Measurements from ENCODE around the gene RBM10. TPM values are rescaled to one million over a fixed set of nuclear protein-coding genes. Genes with fewer than 3 reads are reported as not detected.
A peak's percentile ranks its signal among the peaks of the same experiment; 100 is the strongest.

Gene RBM10
- total and polyA plus RNA-seq, 7 experiments from 2014 or later, result 24.6 to 55.6 (median 37.0) TPM

DNA sequence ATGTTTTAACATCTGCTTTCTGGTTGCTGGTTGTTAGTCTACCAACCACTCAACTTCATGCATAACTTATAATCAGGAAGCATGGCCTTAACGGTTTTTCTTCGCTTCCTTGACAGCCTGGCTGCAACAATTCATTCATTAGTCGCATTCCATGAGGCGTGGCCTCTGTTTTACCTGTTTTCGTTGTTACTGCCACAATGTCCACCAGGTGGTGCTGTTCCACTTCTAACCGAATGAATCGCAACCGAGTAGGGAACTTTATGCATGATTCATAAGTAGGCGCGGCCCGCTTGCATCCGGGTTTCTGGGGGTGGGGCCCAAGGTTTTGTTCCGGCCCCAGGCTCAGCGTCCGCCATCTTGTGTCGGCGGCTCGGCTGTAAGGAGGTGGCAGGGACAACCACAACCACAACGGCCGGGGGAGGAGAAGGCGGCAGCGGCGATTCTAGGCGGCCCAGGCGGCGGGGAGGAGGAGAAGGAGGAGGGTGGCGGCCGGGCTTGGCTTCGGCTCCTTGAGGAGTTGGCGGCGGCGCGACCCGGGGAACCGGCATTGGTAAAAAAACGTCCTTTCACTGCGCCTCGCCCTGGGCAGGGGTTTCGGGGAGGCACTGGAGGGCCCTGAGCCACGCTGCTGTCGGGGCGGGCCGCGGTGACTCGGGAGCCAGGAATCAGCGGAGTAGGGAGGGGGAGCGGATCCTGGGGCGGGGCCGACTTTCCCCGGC is 48.6 kb downstream of the RBM10 start, which contains the start of gene UBA1:
Gene UBA1, plus strand, starts transcription at position 355 of the 719 bp plus-strand sequence. CDS start 4,974 bp downstream, outside the sequence.
- Mint-ChIP-seq H3K27ac (peak within 1 kb of the TSS; percentile 95 to 100 (median 98)), H3K9me3 (peaks cover 0 to 2% (median 0%) of the 10 kb centered on the region in 11 donors), H3K4me1 (peaks cover 19 to 77% (median 53%) of the 10 kb centered on the region in 7 donors), H3K36me3 (peaks cover 0 to 26% (median 0%) of the 10 kb centered on the region in 5 donors), H3K27me3 (no peaks in the 10 kb centered on the region), H3K4me3 (peak within 1 kb of the TSS; percentile 94 to 100 (median 98))
- H3K36me3 ChIP-seq (ENCODE audit: control insufficient read depth in 2 of 3, insufficient read depth in 3 of 3, low read length in 3 of 3), result peaks cover 0 to 13% (median 8%) of the 10 kb centered on the region in 3 experiments
- H3K4me3 ChIP-seq (ENCODE audit: low read length), result peak within 1 kb of the TSS; percentile 82
- ATAC-seq (peak; percentile 89), DNase-seq (peak; percentile 69 to 97 (median 95))
- H3K27ac ChIP-seq (ENCODE audit: low read depth, low read length), result peak within 1 kb of the TSS; percentile 94
- no peaks in the 10 kb centered on the region for H3K27me3 ChIP-seq (ENCODE audit: control insufficient read depth in 2 of 2, insufficient read depth in 2 of 2, low read length in 2 of 2)
- intact Hi-C loops (cut with micrococcal nuclease), result loop anchor here (1.0 to 10.0 kb wide), 19 partner anchors 24 to 834 kb away; partner anchors contain the start of genes USP11 (in 2 of the 2), CDK16 (in 1 of the 2), SLC9A7 (in 1 of the 2) and UXT (in 1 of the 2)
- POLR2A ChIA-PET, result interaction anchor here (0.6 to 1.9 kb wide), 7 partner anchors 24 to 191 kb away, joined by 3 to 8 read pairs (median 4); partner anchors contain the start of genes CDK16, NDUFB11, RBM10 and USP11
- H3K4me1 ChIP-seq (ENCODE audit: control insufficient read depth in 2 of 2, insufficient read depth in 2 of 2, low read length in 2 of 2), result peaks cover 16 to 25% of the 10 kb centered on the region in 2 donors
- CTCF ChIA-PET, result interaction anchor here (0.5 to 1.4 kb wide), 5 partner anchors 190 to 330 kb away, joined by 3 to 8 read pairs (median 3); no protein-coding TSS in a partner anchor
- H3K9me3 ChIP-seq (ENCODE audit: control insufficient read depth in 2 of 3, low read length in 3 of 3), result no peaks in the 10 kb centered on the region

DNA sequence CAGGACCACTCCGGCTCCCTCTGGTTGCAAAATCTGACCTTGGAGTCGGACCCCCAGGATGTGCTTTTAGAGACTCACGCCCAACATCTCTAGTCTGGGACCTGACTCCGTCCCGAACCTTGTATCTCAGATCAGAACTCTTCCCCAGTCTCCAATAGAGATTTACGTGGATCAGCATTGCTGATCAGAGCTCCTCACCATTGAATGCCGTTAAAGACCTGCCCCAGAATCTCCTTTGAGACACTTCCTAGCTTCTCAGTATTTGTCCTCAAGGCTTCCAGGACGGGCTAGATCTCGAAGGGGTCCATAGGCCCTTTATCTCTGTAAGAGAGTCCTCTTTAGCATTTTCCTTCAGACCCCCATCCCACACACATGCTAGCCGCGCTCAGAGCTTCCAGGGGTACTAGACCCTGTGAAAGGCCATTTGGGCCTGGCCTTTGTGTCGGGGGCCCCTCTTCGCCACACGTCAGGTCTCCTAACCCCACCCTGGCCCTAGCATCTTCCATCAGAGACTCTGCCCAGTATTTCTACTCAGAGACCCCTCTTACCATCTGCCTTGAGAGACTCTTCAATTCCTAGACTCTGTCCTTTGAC is 49.3 kb downstream of the RBM10 start:
- DNase-seq (no peak), ATAC-seq (no peak)
- Histone ChIP-seq H3K27me3 (ENCODE audit: control insufficient read depth in 2 of 2, insufficient read depth in 2 of 2, low read length in 2 of 2) (no peaks in the 10 kb centered on the region), H3K4me1 (ENCODE audit: control insufficient read depth in 2 of 2, insufficient read depth in 2 of 2, low read length in 2 of 2) (peaks cover 16 to 25% of the 10 kb centered on the region in 2 donors), H3K9me3 (ENCODE audit: control insufficient read depth in 2 of 3, low read length in 3 of 3) (no peaks in the 10 kb centered on the region), H3K4me3 (ENCODE audit: low read length) (peak overlapping the region; percentile 82), H3K27ac (ENCODE audit: low read depth, low read length) (peak overlapping the region; percentile 94), H3K36me3 (ENCODE audit: control insufficient read depth in 2 of 3, insufficient read depth in 3 of 3, low read length in 3 of 3) (peaks cover 0 to 20% (median 14%) of the 10 kb centered on the region in 3 experiments)
- peak overlapping the region; percentile 92 to 100 (median 98) for H3K27ac Mint-ChIP-seq
- peak overlapping the region; percentile 94 to 100 (median 98) for H3K4me3 Mint-ChIP-seq
- intact Hi-C loops (cut with micrococcal nuclease), result loop anchor here (5.0 to 10.0 kb wide), 6 partner anchors 67 to 833 kb away; partner anchors contain the start of genes SLC9A7 (in 1 of the 2) and ZNF81 (in 1 of the 2)
- peaks cover 19 to 80% (median 51%) of the 10 kb centered on the region in 7 donors for H3K4me1 Mint-ChIP-seq
- ChIA-PET CTCF (interaction anchor here (0.5 to 1.2 kb wide), 5 partner anchors 188 to 289 kb away, joined by 3 to 8 read pairs (median 3); no protein-coding TSS in a partner anchor), POLR2A (interaction anchor here (0.8 to 1.9 kb wide), 8 partner anchors 13 to 191 kb away, joined by 3 to 8 read pairs (median 4); partner anchors contain the start of genes CDK16, NDUFB11, RBM10 and USP11)
- H3K27me3 Mint-ChIP-seq, result no peaks in the 10 kb centered on the region
- peaks cover 0 to 32% (median 0%) of the 10 kb centered on the region in 5 donors for H3K36me3 Mint-ChIP-seq
- peaks cover 0 to 2% (median 0%) of the 10 kb centered on the region in 11 donors for H3K9me3 Mint-ChIP-seq

DNA sequence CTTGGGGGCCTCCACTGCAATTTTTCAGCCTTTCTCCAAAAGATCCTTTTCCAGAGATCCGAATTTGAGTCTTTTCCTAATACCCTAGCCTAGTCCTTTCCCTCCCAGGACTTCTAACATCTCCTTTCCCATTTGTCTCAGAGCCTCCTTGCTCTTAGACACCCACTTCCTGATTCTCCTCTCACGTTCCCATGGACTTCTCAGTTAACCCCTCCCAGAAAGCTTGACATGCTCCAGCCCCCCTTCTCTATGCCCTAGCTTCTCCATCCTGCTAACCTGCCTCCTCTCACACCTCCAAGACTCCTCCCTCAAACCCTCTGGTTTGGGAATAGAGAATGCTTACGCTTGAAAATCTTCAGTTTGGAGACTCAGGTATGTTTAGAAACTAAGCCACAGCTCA is 51.1 kb downstream of the RBM10 start:
- Mint-ChIP-seq H3K4me3 (peak overlapping the region; percentile 79 to 100 (median 98)), H3K36me3 (peaks cover 0 to 48% (median 7%) of the 10 kb centered on the region in 5 donors), H3K27me3 (no peaks in the 10 kb centered on the region), H3K27ac (peak overlapping the region; percentile 38 to 100 (median 94)), H3K4me1 (peaks cover 19 to 75% (median 49%) of the 10 kb centered on the region in 7 donors), H3K9me3 (peaks cover 0 to 5% (median 0%) of the 10 kb centered on the region in 11 donors)
- peak overlapping the region; percentile 56 for H3K27ac ChIP-seq (ENCODE audit: low read depth, low read length)
- CTCF ChIA-PET, result interaction anchor here (0.6 kb wide), 1 partner anchor 187 kb away, joined by 4 read pairs; no protein-coding TSS in a partner anchor
- no peaks in the 10 kb centered on the region for H3K27me3 ChIP-seq (ENCODE audit: control insufficient read depth in 2 of 2, insufficient read depth in 2 of 2, low read length in 2 of 2)
- no peaks in the 10 kb centered on the region for H3K9me3 ChIP-seq (ENCODE audit: control insufficient read depth in 2 of 3, low read length in 3 of 3)
- DNase-seq (no peak), ATAC-seq (no peak)
- intact Hi-C loops (cut with micrococcal nuclease), result loop anchor here in 1 of 2 donors (10.0 kb wide), 1 partner anchor 639 kb away; the partner anchor contains the start of gene ZNF81
- H3K4me1 ChIP-seq (ENCODE audit: control insufficient read depth in 2 of 2, insufficient read depth in 2 of 2, low read length in 2 of 2), result peaks cover 16 to 25% of the 10 kb centered on the region in 2 donors
- POLR2A ChIA-PET, result no interaction called here
- no peak overlapping the region for H3K4me3 ChIP-seq (ENCODE audit: low read length)
- peaks cover 10 to 38% (median 19%) of the 10 kb centered on the region in 3 experiments for H3K36me3 ChIP-seq (ENCODE audit: control insufficient read depth in 2 of 3, insufficient read depth in 3 of 3, low read length in 3 of 3)

GRCh38 chrX:47197526-47197925 is 52.5 kb downstream of the RBM10 start:
- peaks cover 16 to 25% of the 10 kb centered on the region in 2 donors for H3K4me1 ChIP-seq (ENCODE audit: control insufficient read depth in 2 of 2, insufficient read depth in 2 of 2, low read length in 2 of 2)
- peak overlapping the region in 6 of 9 donors; percentile 38 to 100 (median 92) for H3K27ac Mint-ChIP-seq
- peaks cover 0 to 5% (median 0%) of the 10 kb centered on the region in 11 donors for H3K9me3 Mint-ChIP-seq
- H3K27me3 Mint-ChIP-seq, result no peaks in the 10 kb centered on the region
- H3K4me3 Mint-ChIP-seq, result peak overlapping the region; percentile 16 to 99 (median 87)
- ChIA-PET CTCF (interaction anchor here (0.5 to 0.6 kb wide), 2 partner anchors 188 to 368 kb away, joined by 3 to 4 read pairs; no protein-coding TSS in a partner anchor), POLR2A (interaction anchor here (1.4 kb wide), 1 partner anchor 20 kb away, joined by 3 read pairs; no protein-coding TSS in a partner anchor)
- no peak overlapping the region for H3K27ac ChIP-seq (ENCODE audit: low read depth, low read length)
- intact Hi-C loops (cut with micrococcal nuclease), result loop anchor here in 1 of 2 donors (10.0 kb wide), 1 partner anchor 637 kb away; the partner anchor contains the start of gene ZNF81
- DNase-seq, result no peak
- H3K36me3 ChIP-seq (ENCODE audit: control insufficient read depth in 2 of 3, insufficient read depth in 3 of 3, low read length in 3 of 3), result peaks cover 17 to 52% (median 27%) of the 10 kb centered on the region in 3 experiments
- no peaks in the 10 kb centered on the region for H3K9me3 ChIP-seq (ENCODE audit: control insufficient read depth in 2 of 3, low read length in 3 of 3)
- H3K27me3 ChIP-seq (ENCODE audit: control insufficient read depth in 2 of 2, insufficient read depth in 2 of 2, low read length in 2 of 2), result no peaks in the 10 kb centered on the region
- peaks cover 19 to 66% (median 47%) of the 10 kb centered on the region in 7 donors for H3K4me1 Mint-ChIP-seq
- peaks cover 0 to 62% (median 15%) of the 10 kb centered on the region in 5 donors for H3K36me3 Mint-ChIP-seq
- H3K4me3 ChIP-seq (ENCODE audit: low read length), result no peak overlapping the region
- ATAC-seq, result no peak

- Histone ChIP-seq H3K27ac (ENCODE audit: low read depth, low read length) (no peak overlapping the region), H3K27me3 (ENCODE audit: control insufficient read depth in 2 of 2, insufficient read depth in 2 of 2, low read length in 2 of 2) (no peaks in the 10 kb centered on the region), H3K4me3 (ENCODE audit: low read length) (no peak overlapping the region), H3K9me3 (ENCODE audit: control insufficient read depth in 2 of 3, low read length in 3 of 3) (no peaks in the 10 kb centered on the region), H3K36me3 (ENCODE audit: control insufficient read depth in 2 of 3, insufficient read depth in 3 of 3, low read length in 3 of 3) (peaks cover 17 to 59% (median 27%) of the 10 kb centered on the region in 3 experiments), H3K4me1 (ENCODE audit: control insufficient read depth in 2 of 2, insufficient read depth in 2 of 2, low read length in 2 of 2) (peaks cover 14 to 22% of the 10 kb centered on the region in 2 donors)
- H3K27me3 Mint-ChIP-seq, result no peaks in the 10 kb centered on the region
- DNase-seq (no peak), ATAC-seq (no peak)
- H3K27ac Mint-ChIP-seq, result peak overlapping the region in 1 of 9 donors; percentile 78
- POLR2A ChIA-PET, result interaction anchor here (0.5 kb wide), 1 partner anchor 62 kb away, joined by 3 read pairs; no protein-coding TSS in a partner anchor
- peaks cover 18 to 60% (median 41%) of the 10 kb centered on the region in 7 donors for H3K4me1 Mint-ChIP-seq
- CTCF ChIA-PET, result no interaction called here
- peaks cover 0 to 5% (median 0%) of the 10 kb centered on the region in 11 donors for H3K9me3 Mint-ChIP-seq
- intact Hi-C loops (cut with micrococcal nuclease), result loop anchor here in 1 of 2 donors (10.0 kb wide), 1 partner anchor 637 kb away; the partner anchor contains the start of gene ZNF81
- H3K36me3 Mint-ChIP-seq, result peaks cover 0 to 68% (median 15%) of the 10 kb centered on the region in 5 donors
- peak overlapping the region in 2 of 10 donors; percentile 34 to 40 for H3K4me3 Mint-ChIP-seq
These were observed 53.1 kb downstream of the RBM10 start for GRCh38 chrX:47198026-47198686.

Data from naive thymus-derived CD4-positive, alpha-beta T cell (primary cell).